Endothelial cell of umbilical vein (primary cell): Measurements from ENCODE around the gene THTPA.

Experiments
- MYC ChIP-seq: IDR thresholded peaks from one replicate; pipeline ENCODE4 v1.6.1; 2011; ENCODE audit warnings: mild to moderate bottlenecking, low read depth, low read length
- POLR2A ChIP-seq: IDR thresholded peaks from 2 replicates; pipeline ENCODE4 v1.6.1; 2012; ENCODE audit warnings: low read depth, mild to moderate bottlenecking, control low read depth, low read length
- POLR2AphosphoS5 ChIP-seq: IDR thresholded peaks from 2 replicates; pipeline ENCODE4 v1.6.1; 2012; ENCODE audit warnings: low read depth, mild to moderate bottlenecking, control low read depth, low read length, moderate library complexity; ENCODE audit not compliant: insufficient read depth
- TF ChIP-seq, protein P1 (sequence below), 2 donors: IDR thresholded peaks; 1 replicate in 1 of 2; 2 replicates in 1 of 2; pipeline ENCODE4 v1.5.1; 2011; ENCODE audit warnings: low read length in 2 of 2, mild to moderate bottlenecking in 2 of 2, moderate library complexity in 2 of 2, control low read depth in 1 of 2, inconsistent platforms in 1 of 2, low read depth in 1 of 2; ENCODE audit not compliant: insufficient read depth in 1 of 2; ENCODE audit errors: extremely low read depth in 1 of 2

DNA sequence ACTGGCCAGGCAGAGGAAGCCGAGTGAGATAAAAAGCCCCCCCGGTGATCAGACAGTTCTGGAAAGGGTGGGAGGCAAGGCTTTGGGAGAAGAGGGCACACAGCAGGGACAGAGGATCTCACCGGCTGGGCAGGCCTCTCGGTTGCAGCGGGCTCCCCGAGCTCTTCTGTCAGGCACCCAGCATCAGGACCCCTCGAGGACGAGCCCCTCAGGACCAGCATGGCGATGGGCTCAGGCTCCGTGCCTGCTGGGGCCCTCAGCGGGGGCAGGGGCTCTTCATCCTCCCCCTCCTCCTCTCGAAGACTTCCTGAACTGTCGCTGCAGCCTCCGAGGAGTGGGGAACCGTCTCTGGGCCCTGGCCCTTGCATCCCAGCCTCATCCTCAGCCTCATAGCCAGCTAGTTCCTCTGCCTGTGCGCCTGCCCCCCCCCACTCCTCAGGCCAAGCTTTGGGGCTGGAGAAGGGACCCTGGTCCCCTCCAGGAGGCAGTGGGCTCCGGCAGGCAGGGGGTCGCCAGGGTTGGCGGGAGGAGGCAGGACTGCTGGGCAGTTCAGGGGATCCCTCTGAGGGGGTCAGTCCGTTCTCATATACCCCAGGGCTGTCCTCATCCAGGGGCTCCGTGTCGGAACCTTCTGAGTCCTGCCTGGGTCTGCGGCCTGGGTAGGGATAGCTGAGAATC, 14.9 kb downstream of the THTPA start:
- TF ChIP-seq POLR2AphosphoS5: no peak
- TF ChIP-seq, protein P1, sequence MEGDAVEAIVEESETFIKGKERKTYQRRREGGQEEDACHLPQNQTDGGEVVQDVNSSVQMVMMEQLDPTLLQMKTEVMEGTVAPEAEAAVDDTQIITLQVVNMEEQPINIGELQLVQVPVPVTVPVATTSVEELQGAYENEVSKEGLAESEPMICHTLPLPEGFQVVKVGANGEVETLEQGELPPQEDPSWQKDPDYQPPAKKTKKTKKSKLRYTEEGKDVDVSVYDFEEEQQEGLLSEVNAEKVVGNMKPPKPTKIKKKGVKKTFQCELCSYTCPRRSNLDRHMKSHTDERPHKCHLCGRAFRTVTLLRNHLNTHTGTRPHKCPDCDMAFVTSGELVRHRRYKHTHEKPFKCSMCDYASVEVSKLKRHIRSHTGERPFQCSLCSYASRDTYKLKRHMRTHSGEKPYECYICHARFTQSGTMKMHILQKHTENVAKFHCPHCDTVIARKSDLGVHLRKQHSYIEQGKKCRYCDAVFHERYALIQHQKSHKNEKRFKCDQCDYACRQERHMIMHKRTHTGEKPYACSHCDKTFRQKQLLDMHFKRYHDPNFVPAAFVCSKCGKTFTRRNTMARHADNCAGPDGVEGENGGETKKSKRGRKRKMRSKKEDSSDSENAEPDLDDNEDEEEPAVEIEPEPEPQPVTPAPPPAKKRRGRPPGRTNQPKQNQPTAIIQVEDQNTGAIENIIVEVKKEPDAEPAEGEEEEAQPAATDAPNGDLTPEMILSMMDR (IDR thresholded peaks at IDR 0.05; ENCODE audit: extremely low read depth in 1 of 2, insufficient read depth in 1 of 2, low read depth in 1 of 2, low read length in 2 of 2): no peak
- no peak for TF ChIP-seq MYC
- no peak for TF ChIP-seq POLR2A
